WTC11 (cell line): ENCODE results near the gene EXD3. TPM values are rescaled to one million over a fixed set of nuclear protein-coding genes. Genes with fewer than 3 reads are reported as not detected.
"Not testable (repeated sequence)": the region's sequence is repeated elsewhere in the genome, so short reads cannot be mapped to it uniquely, and the experiment has no call there.

ENCODE experiments used
- ATAC-seq: fragments of 200-7000 bp; cut with Tn5 transposase; 2 replicates; pipeline ENCODE4 v1.10.0; 2021; ENCODE audit warnings: mild to moderate bottlenecking, moderate library complexity
- CTCF ChIA-PET: fragments of 300-600 bp; sonication (Branson Sonifier 250); formaldehyde crosslinking; loops from one replicate; lab custom pipeline; 2021; ENCODE audit warnings: antibody characterized with exemption; lab: Charles Lee
- POLR2A ChIA-PET: fragments of 350-600 bp; sonication (Branson Sonifier 250); formaldehyde crosslinking; loops from one replicate; lab custom pipeline; 2021; ENCODE audit warnings: antibody characterized with exemption; lab: Charles Lee
- DNase-seq: peaks from one replicate; pipeline ENCODE4 v3.0.0; 2021; ENCODE audit warnings: low spot score
- H3K27ac Mint-ChIP-seq: 2 replicates; pipeline ENCODE4 v1.8.0; 2021; ENCODE audit warnings: mixed read lengths
- H3K27me3 Mint-ChIP-seq: 2 replicates; pipeline ENCODE4 v1.8.0; 2021; ENCODE audit warnings: low read depth, mild to moderate bottlenecking, moderate library complexity, mixed read lengths
- H3K36me3 Mint-ChIP-seq: 2 replicates; pipeline ENCODE4 v1.8.0; 2021; ENCODE audit warnings: mixed read lengths
- H3K4me1 Mint-ChIP-seq: 2 replicates; pipeline ENCODE4 v1.8.0; 2022; ENCODE audit warnings: mixed read lengths
- H3K4me3 Mint-ChIP-seq: 2 replicates; pipeline ENCODE4 v1.8.0; 2021; ENCODE audit warnings: mild to moderate bottlenecking, moderate library complexity, mixed read lengths
- H3K9me3 Mint-ChIP-seq: 2 replicates; pipeline ENCODE4 v1.8.0; 2021; ENCODE audit warnings: mixed read lengths
- microRNA-seq: library from miRNA; unstranded; fragments of <30 nt; microRNA quantifications from one replicate; pipeline ENCODE4 v1.2.0, GENCODE V29; 2022; ENCODE audit warnings: borderline number of aligned reads
- total RNA-seq: library from RNA; stranded (reverse); gene quantifications from 3 replicates; pipeline ENCODE4 v1.2.3, GENCODE V29; 2021
- TF ChIP-seq, protein P1 (sequence below): fragments of 200-600 bp; IDR thresholded peaks from 2 replicates; pipeline ENCODE4 v1.8.0; 2022; ENCODE audit warnings: antibody characterized with exemption

EXD3 gene
- total RNA-seq, 1 experiment from 2014 or later: 21.2 TPM

DNA sequence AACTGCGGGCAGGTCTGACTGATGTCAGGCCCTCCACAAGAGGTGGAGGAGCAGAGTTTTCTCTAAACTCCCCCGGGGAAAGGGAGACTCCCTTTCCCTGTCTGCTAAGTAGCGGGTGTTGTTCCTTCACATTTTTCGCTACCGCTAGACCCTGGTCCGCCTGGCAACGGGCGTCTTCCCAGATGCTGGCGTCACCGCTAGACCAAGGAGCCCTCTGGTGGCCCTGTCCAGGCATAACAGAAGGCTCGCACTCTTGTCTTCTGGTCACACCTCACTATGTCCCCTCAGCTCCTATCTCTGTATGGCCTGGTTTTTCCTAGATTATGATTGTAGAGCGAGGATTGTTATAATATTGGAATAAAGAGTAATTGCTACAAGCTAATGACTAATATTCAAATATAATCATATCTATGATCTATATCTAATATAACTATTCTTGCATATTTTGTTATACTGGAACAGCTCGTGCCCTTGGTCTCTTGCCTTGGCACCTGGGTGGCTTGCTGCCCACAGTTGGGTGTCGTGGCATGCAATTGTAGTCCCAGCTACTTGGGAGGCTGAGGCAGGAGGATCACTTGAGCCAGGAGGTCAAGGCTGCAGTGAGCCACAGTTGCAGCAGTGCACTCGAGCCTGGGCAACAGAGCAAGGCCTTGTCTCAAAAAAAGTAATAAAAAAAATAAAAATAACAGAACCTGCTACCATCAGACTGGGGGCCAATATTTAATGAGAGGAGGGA lies 160.6 kb downstream of the EXD3 start:
- TF ChIP-seq, protein P1, sequence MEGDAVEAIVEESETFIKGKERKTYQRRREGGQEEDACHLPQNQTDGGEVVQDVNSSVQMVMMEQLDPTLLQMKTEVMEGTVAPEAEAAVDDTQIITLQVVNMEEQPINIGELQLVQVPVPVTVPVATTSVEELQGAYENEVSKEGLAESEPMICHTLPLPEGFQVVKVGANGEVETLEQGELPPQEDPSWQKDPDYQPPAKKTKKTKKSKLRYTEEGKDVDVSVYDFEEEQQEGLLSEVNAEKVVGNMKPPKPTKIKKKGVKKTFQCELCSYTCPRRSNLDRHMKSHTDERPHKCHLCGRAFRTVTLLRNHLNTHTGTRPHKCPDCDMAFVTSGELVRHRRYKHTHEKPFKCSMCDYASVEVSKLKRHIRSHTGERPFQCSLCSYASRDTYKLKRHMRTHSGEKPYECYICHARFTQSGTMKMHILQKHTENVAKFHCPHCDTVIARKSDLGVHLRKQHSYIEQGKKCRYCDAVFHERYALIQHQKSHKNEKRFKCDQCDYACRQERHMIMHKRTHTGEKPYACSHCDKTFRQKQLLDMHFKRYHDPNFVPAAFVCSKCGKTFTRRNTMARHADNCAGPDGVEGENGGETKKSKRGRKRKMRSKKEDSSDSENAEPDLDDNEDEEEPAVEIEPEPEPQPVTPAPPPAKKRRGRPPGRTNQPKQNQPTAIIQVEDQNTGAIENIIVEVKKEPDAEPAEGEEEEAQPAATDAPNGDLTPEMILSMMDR: peak; percentile 49
- H3K4me3 Mint-ChIP-seq, H3K27me3 Mint-ChIP-seq, DNase-seq, H3K4me1 Mint-ChIP-seq, H3K9me3 Mint-ChIP-seq, ATAC-seq, H3K27ac Mint-ChIP-seq: not testable (repeated sequence)
- H3K36me3 Mint-ChIP-seq: peaks cover 10% of the 10 kb centered on the region
- ChIA-PET POLR2A (interaction anchor here (0.6 kb wide), 1 partner anchor 71 kb away, joined by 3 read pairs; no protein-coding TSS in a partner anchor), CTCF (interaction anchor here (0.6 to 3.7 kb wide), 12 partner anchors 9 to 142 kb away, joined by 3 to 18 read pairs (median 4); partner anchors contain the start of genes NRARP and TUBB4B)

Small RNA genes lying within 50 kb of the gene (microRNA-seq; reads per million reads assigned to microRNA genes)
- 5.9 reads per million, percentile 16 among the genes with 10 or more reads in this experiment for gene MIR7114

Other genes starting within 250 kb of the EXD3 start
- 61.0 to 80.9 TPM (median 61.2 TPM) in 3 replicates for gene ANAPC2, start 234.6 kb downstream of the EXD3 start, total RNA-seq
- 102 to 105 TPM (median 103 TPM) in 3 replicates for gene SSNA1, start 234.5 kb downstream of the EXD3 start, total RNA-seq
- gene TPRN, start 222.4 kb downstream of the EXD3 start, total RNA-seq: 33.4 to 43.1 TPM (median 38.1 TPM) in 3 replicates
- 46.7 to 50.6 TPM (median 47.4 TPM) in 3 replicates for gene TMEM203, start 217.5 kb downstream of the EXD3 start, total RNA-seq
- gene NDOR1, start 217.5 kb downstream of the EXD3 start, total RNA-seq: 40.3 to 49.0 TPM (median 43.2 TPM) in 3 replicates
- 13.3 to 14.8 TPM (median 14.3 TPM) in 3 replicates for gene RNF208, start 200.9 kb downstream of the EXD3 start, total RNA-seq
- gene CYSRT1, start 198.0 kb downstream of the EXD3 start, total RNA-seq: 2.8 to 3.5 TPM (median 2.9 TPM) in 3 replicates
- gene RNF224, start 195.7 kb downstream of the EXD3 start, total RNA-seq: 0.32 to 0.59 TPM (median 0.41 TPM) in 3 replicates
- gene SLC34A3, start 192.3 kb downstream of the EXD3 start, total RNA-seq: 0.13 to 0.23 TPM (median 0.14 TPM) in 3 replicates
- gene TUBB4B, start 181.9 kb downstream of the EXD3 start, total RNA-seq: 373 to 376 TPM (median 375 TPM) in 3 replicates
- gene STPG3, start 171.9 kb downstream of the EXD3 start, total RNA-seq: 0.21 to 0.26 TPM in 2 of 3 replicates, not detected in the other
- 93.7 to 95.0 TPM (median 94.7 TPM) in 3 replicates for gene NELFB, start 167.8 kb downstream of the EXD3 start, total RNA-seq
- gene TOR4A, start 145.4 kb downstream of the EXD3 start, total RNA-seq: 7.3 to 11.8 TPM (median 11.3 TPM) in 3 replicates
- gene NRARP, start 120.9 kb downstream of the EXD3 start, total RNA-seq: 46.7 to 52.4 TPM (median 51.5 TPM) in 3 replicates
- 2.9 to 5.9 TPM (median 4.8 TPM) in 3 replicates for gene NOXA1, start 231 bp upstream of the EXD3 start, total RNA-seq
- 2.0 to 2.5 TPM (median 2.3 TPM) in 3 replicates for gene ENTPD8, start 18.2 kb upstream of the EXD3 start, total RNA-seq
- 61.6 to 63.7 TPM (median 61.9 TPM) in 3 replicates for gene NSMF, start 36.2 kb upstream of the EXD3 start, total RNA-seq
- gene PNPLA7, start 127.2 kb upstream of the EXD3 start, total RNA-seq: 1.3 to 1.6 TPM (median 1.6 TPM) in 3 replicates
- gene MRPL41, start 128.7 kb upstream of the EXD3 start, total RNA-seq: 70.1 to 79.4 TPM (median 74.8 TPM) in 3 replicates
- 40.3 to 43.9 TPM (median 40.5 TPM) in 3 replicates for gene DPH7, start 155.8 kb upstream of the EXD3 start, total RNA-seq
- gene ZMYND19, start 167.3 kb upstream of the EXD3 start, total RNA-seq: 61.9 to 77.9 TPM (median 63.8 TPM) in 3 replicates
- 41.2 to 48.3 TPM (median 41.3 TPM) in 3 replicates for gene ARRDC1, start 182.5 kb upstream of the EXD3 start, total RNA-seq
- 152 to 170 TPM (median 154 TPM) in 3 replicates for gene EHMT1, start 195.8 kb upstream of the EXD3 start, total RNA-seq